Endothelial cell (in vitro differentiated cells): ENCODE results near the gene CLIC1. TPM values are rescaled to one million over a fixed set of nuclear protein-coding genes. Genes with fewer than 3 reads are reported as not detected.

ENCODE experiments used
- DNase-seq: peaks from one replicate; pipeline ENCODE4 v3.0.0; 2021; ENCODE audit warnings: low spot score
- H3K27ac Mint-ChIP-seq: one replicate; pipeline ENCODE4 v1.8.0; 2021; ENCODE audit warnings: mixed read lengths, inconsistent platforms; ENCODE audit not compliant: unreplicated experiment
- H3K27me3 Mint-ChIP-seq: one replicate; pipeline ENCODE4 v1.8.0; 2021; ENCODE audit warnings: mild to moderate bottlenecking, moderate library complexity, mixed read lengths, inconsistent platforms; ENCODE audit not compliant: unreplicated experiment
- H3K36me3 Mint-ChIP-seq: one replicate; pipeline ENCODE4 v1.8.0; 2021; ENCODE audit warnings: mild to moderate bottlenecking, low read depth, mixed read lengths, inconsistent platforms; ENCODE audit not compliant: unreplicated experiment
- H3K4me1 Mint-ChIP-seq: one replicate; pipeline ENCODE4 v1.8.0; 2021; ENCODE audit warnings: mild to moderate bottlenecking, mixed read lengths, inconsistent platforms; ENCODE audit not compliant: unreplicated experiment
- H3K4me3 Mint-ChIP-seq: one replicate; pipeline ENCODE4 v1.8.0; 2021; ENCODE audit warnings: mild to moderate bottlenecking, mixed read lengths, inconsistent platforms; ENCODE audit not compliant: unreplicated experiment
- H3K9me3 Mint-ChIP-seq: one replicate; pipeline ENCODE4 v1.8.0; 2021; ENCODE audit warnings: mixed read lengths, inconsistent platforms; ENCODE audit not compliant: unreplicated experiment
- CTCF ChIP-seq: fragments of 200-600 bp; sonication (generic); IDR thresholded peaks from one replicate; pipeline ENCODE4 v1.5.0; 2021; ENCODE audit warnings: antibody characterized with exemption; ENCODE audit not compliant: unreplicated experiment
- total RNA-seq: library from RNA; stranded (reverse); fragmentation: NEBNext Ultra II Directional; extraction: Animal tissue kit (Norgen Biotek cat#: 25700); gene quantifications from one replicate; pipeline ENCODE4 v1.2.1, GENCODE V29; 2021; ENCODE audit not compliant: unreplicated experiment

Gene CLIC1
- total RNA-seq, 1 donor from 2014 or later, result 420 TPM

GRCh38 chr6:31760790-31761189, 24.5 kb upstream of the CLIC1 start:
- peaks cover 13% of the 10 kb centered on the region for H3K4me1 Mint-ChIP-seq
- peaks cover 7% of the 10 kb centered on the region for H3K27me3 Mint-ChIP-seq
- peaks cover 24% of the 10 kb centered on the region for H3K36me3 Mint-ChIP-seq
- no peak for DNase-seq
- peak overlapping the region; percentile 67 for H3K4me3 Mint-ChIP-seq
- no peak for TF ChIP-seq CTCF
- H3K27ac Mint-ChIP-seq, result no peak overlapping the region
- H3K9me3 Mint-ChIP-seq, result no peaks in the 10 kb centered on the region

- H3K27ac Mint-ChIP-seq, result no peak overlapping the region
- peaks cover 4% of the 10 kb centered on the region for H3K27me3 Mint-ChIP-seq
- peaks cover 17% of the 10 kb centered on the region for H3K36me3 Mint-ChIP-seq
- H3K4me1 Mint-ChIP-seq, result peaks cover 5% of the 10 kb centered on the region
- H3K9me3 Mint-ChIP-seq, result no peaks in the 10 kb centered on the region
- no peak overlapping the region for H3K4me3 Mint-ChIP-seq
- no peak for DNase-seq
- no peak for TF ChIP-seq CTCF
Observed at GRCh38 chr6:31758281-31758680, 22.0 kb upstream of the CLIC1 start.

- DNase-seq, result no peak
- no peak overlapping the region for H3K27ac Mint-ChIP-seq
- no peak for TF ChIP-seq CTCF
- H3K4me3 Mint-ChIP-seq, result no peak overlapping the region
- H3K9me3 Mint-ChIP-seq, result no peaks in the 10 kb centered on the region
- no peaks in the 10 kb centered on the region for H3K36me3 Mint-ChIP-seq
- H3K4me1 Mint-ChIP-seq, result no peaks in the 10 kb centered on the region
- H3K27me3 Mint-ChIP-seq, result no peaks in the 10 kb centered on the region
Observed at GRCh38 chr6:31752739-31753319, 16.5 kb upstream of the CLIC1 start.

GRCh38 chr6:31750411-31751022, 14.2 kb upstream of the CLIC1 start:
- DNase-seq, result no peak
- H3K27ac Mint-ChIP-seq, result no peak overlapping the region
- H3K27me3 Mint-ChIP-seq, result peaks cover 2% of the 10 kb centered on the region
- H3K9me3 Mint-ChIP-seq, result no peaks in the 10 kb centered on the region
- no peak for TF ChIP-seq CTCF
- H3K36me3 Mint-ChIP-seq, result peaks cover under 1% of the 10 kb centered on the region
- no peaks in the 10 kb centered on the region for H3K4me1 Mint-ChIP-seq
- H3K4me3 Mint-ChIP-seq, result no peak overlapping the region

- no peak for DNase-seq
- H3K9me3 Mint-ChIP-seq, result no peaks in the 10 kb centered on the region
- TF ChIP-seq CTCF, result no peak
- peaks cover 2% of the 10 kb centered on the region for H3K27me3 Mint-ChIP-seq
- peaks cover 5% of the 10 kb centered on the region for H3K36me3 Mint-ChIP-seq
- peaks cover 9% of the 10 kb centered on the region for H3K4me1 Mint-ChIP-seq
- no peak overlapping the region for H3K4me3 Mint-ChIP-seq
- H3K27ac Mint-ChIP-seq, result no peak overlapping the region
Observed at GRCh38 chr6:31749301-31750036, 13.1 kb upstream of the CLIC1 start.
